ENCODE results near the gene ZNF335. TPM values are rescaled to one million over a fixed set of nuclear protein-coding genes. Genes with fewer than 3 reads are reported as not detected.

ZNF335 gene
- total and polyA plus RNA-seq, 2 experiments from 2014 or later = 12.6 to 14.9 TPM

- Histone ChIP-seq H3K27me3 (peaks cover 5% of the 10 kb centered on the region), H3K4me3 (no peak overlapping the region), H3K4me2 (no peak overlapping the region), H3K4me1 (ENCODE audit: insufficient read depth) (peaks cover 5% of the 10 kb centered on the region), H4K20me1 (ENCODE audit: insufficient read depth, poor library complexity, severe bottlenecking) (no peaks in the 10 kb centered on the region), H3K79me2 (peaks cover 8% of the 10 kb centered on the region), H2AFZ (no peak overlapping the region), H3K9me3 (ENCODE audit: low read depth) (no peaks in the 10 kb centered on the region), H3K27ac (no peak overlapping the region), H3K36me3 (replicated peaks; ENCODE audit: insufficient read depth, low read depth) (no peaks in the 10 kb centered on the region), H3K9me2 (replicated peaks; ENCODE audit: insufficient read depth) (no peaks in the 10 kb centered on the region)
- DNase-seq (ENCODE audit: low spot score) = no peak
- WGBS (ENCODE audit: low lambda C conversion rate, missing lambda C conversion rate) = 78% methylated on average over 11 of the region's 11 CpGs
- TF ChIP-seq EZH2 (IDR thresholded peaks at IDR 0.05; ENCODE audit: borderline replicate concordance) = no peak
- TF ChIP-seq CTCF (IDR thresholded peaks at IDR 0.05; ENCODE audit: poor library complexity) = no peak
- TF ChIP-seq EZH2phosphoT487 (IDR thresholded peaks at IDR 0.05; ENCODE audit: low read depth, severe bottlenecking, unreplicated experiment) = no peak
These were observed 3.7 kb upstream of the ZNF335 start for GRCh38 chr20:45975686-45976085.

- Histone ChIP-seq H3K9me3 (ENCODE audit: low read depth) (no peaks in the 10 kb centered on the region), H3K27ac (no peak overlapping the region), H3K79me2 (peaks cover 13% of the 10 kb centered on the region), H3K4me3 (no peak overlapping the region), H4K20me1 (ENCODE audit: insufficient read depth, poor library complexity, severe bottlenecking) (no peaks in the 10 kb centered on the region), H3K4me2 (no peak overlapping the region), H3K36me3 (replicated peaks; ENCODE audit: insufficient read depth, low read depth) (no peaks in the 10 kb centered on the region), H3K4me1 (ENCODE audit: insufficient read depth) (peaks cover 11% of the 10 kb centered on the region), H2AFZ (no peak overlapping the region), H3K9me2 (replicated peaks; ENCODE audit: insufficient read depth) (no peaks in the 10 kb centered on the region), H3K27me3 (peaks cover 5% of the 10 kb centered on the region)
- DNase-seq (ENCODE audit: low spot score) = no peak
- WGBS (ENCODE audit: low lambda C conversion rate, missing lambda C conversion rate) = 90% methylated on average over 7 of the region's 7 CpGs
- TF ChIP-seq EZH2 (IDR thresholded peaks at IDR 0.05; ENCODE audit: borderline replicate concordance) (no peak), CTCF (IDR thresholded peaks at IDR 0.05; ENCODE audit: poor library complexity) (no peak), EZH2phosphoT487 (IDR thresholded peaks at IDR 0.05; ENCODE audit: low read depth, severe bottlenecking, unreplicated experiment) (no peak)
These were observed 3.0 kb upstream of the ZNF335 start for GRCh38 chr20:45974896-45975565.

GRCh38 chr20:45972500-45973183 lies 639 bp upstream of the ZNF335 start:
- Histone ChIP-seq H3K9me3 (ENCODE audit: low read depth) (no peaks in the 10 kb centered on the region), H4K20me1 (ENCODE audit: insufficient read depth, poor library complexity, severe bottlenecking) (no peaks in the 10 kb centered on the region), H3K4me3 (peak overlapping the region; percentile 40), H3K27me3 (no peaks in the 10 kb centered on the region), H3K4me1 (ENCODE audit: insufficient read depth) (peaks cover 11% of the 10 kb centered on the region), H3K9me2 (replicated peaks; ENCODE audit: insufficient read depth) (no peaks in the 10 kb centered on the region), H3K4me2 (peak overlapping the region; percentile 86), H3K27ac (peak overlapping the region; percentile 100), H3K79me2 (peaks cover 18% of the 10 kb centered on the region), H3K36me3 (replicated peaks; ENCODE audit: insufficient read depth, low read depth) (no peaks in the 10 kb centered on the region), H2AFZ (peak overlapping the region; percentile 75)
- 46% methylated on average over 29 of the region's 29 CpGs for WGBS (ENCODE audit: low lambda C conversion rate, missing lambda C conversion rate)
- no peak for DNase-seq (ENCODE audit: low spot score)
- TF ChIP-seq EZH2 (IDR thresholded peaks at IDR 0.05; ENCODE audit: borderline replicate concordance) (no peak), CTCF (IDR thresholded peaks at IDR 0.05; ENCODE audit: poor library complexity) (no peak), EZH2phosphoT487 (IDR thresholded peaks at IDR 0.05; ENCODE audit: low read depth, severe bottlenecking, unreplicated experiment) (no peak)
